Measurements from ENCODE around the gene RNF217.

Gene RNF217

DNA sequence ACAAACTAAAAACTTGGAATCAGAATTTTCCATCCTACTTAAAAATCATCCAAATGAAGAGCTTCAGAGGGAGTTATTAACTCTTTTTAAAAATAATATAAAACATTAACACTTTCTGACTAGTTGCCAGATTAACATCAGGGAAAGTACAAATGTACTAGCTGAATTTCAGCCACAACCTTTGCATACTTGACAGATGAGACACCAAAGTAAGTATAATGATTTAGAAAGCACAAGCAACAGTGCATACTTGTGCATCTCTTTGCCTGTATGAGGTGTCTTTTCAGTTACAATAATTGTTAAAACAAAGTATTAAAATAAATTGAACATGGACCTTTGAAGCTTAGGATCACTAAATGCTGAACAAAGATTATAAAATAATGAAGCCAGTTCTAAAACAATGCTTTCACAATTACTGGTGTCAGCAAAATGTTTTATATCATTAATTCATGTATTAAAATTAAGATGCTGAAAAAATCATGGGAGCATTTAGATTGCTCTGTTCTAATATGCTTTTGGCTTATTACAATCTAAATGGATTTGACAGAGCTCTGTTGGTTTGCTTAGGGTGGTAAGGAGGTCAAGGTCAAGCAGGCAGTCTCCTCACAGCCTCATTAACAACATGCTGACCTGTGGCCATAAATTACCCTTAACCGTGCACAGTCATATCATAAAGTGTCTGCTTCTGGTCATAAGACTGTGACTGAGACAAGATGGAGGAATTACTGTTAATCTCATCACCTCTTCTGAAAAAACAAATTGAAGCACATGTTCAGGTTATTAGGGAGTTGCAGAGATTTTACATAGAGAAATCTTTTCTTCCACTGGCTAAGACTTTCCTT is 15.1 kb downstream of the RNF217 start:
- Histone ChIP-seq H3K9me3 (replicated peaks in 1 of 2; ENCODE audit: control insufficient read depth in 2 of 2, insufficient read depth in 1 of 2, low read depth in 1 of 2, low read length in 2 of 2) (peaks cover 8 to 20% of the 10 kb centered on the region in 2 donors), H4K91ac (ENCODE audit: low read depth, low read length, poor library complexity) (no peak overlapping the region), H2AFZ (ENCODE audit: low read length) (no peak overlapping the region), H3K36me3 (replicated peaks in 1 of 2; ENCODE audit: control insufficient read depth in 2 of 2, insufficient read depth in 2 of 2, low read length in 2 of 2) (peaks cover 3 to 16% of the 10 kb centered on the region in 2 donors), H2BK5ac (ENCODE audit: low read length) (no peak overlapping the region), H3K4me3 (ENCODE audit: low read length in 2 of 2) (no peak overlapping the region), H3K79me1 (ENCODE audit: low read depth, low read length) (no peaks in the 10 kb centered on the region), H4K8ac (ENCODE audit: low read depth, low read length) (no peak overlapping the region), H3K27me3 (ENCODE audit: control insufficient read depth in 3 of 3, insufficient read depth in 3 of 3, low read depth in 1 of 3, low read length in 3 of 3) (no peaks in the 10 kb centered on the region), H3K4me2 (ENCODE audit: insufficient read depth, low read length, poor library complexity, severe bottlenecking) (no peak overlapping the region), H3K18ac (ENCODE audit: low read length) (no peak overlapping the region), H2AK5ac (ENCODE audit: low read depth, low read length) (no peak overlapping the region), H3K4ac (ENCODE audit: low read length) (no peak overlapping the region), H2BK12ac (ENCODE audit: low read length) (no peak overlapping the region), H3K23ac (ENCODE audit: low read depth, low read length, poor library complexity) (no peak overlapping the region), H2BK15ac (ENCODE audit: low read length) (no peak overlapping the region), H3K4me1 (ENCODE audit: control insufficient read depth in 2 of 2, insufficient read depth in 1 of 2, low read depth in 1 of 2, low read length in 2 of 2) (peaks cover 0 to 2% of the 10 kb centered on the region in 2 donors), H3K27ac (replicated peaks; ENCODE audit: low read length) (no peak overlapping the region), H3K9ac (ENCODE audit: low read depth, low read length, poor library complexity) (no peak overlapping the region), H3K14ac (ENCODE audit: low read length) (no peak overlapping the region), H2BK120ac (ENCODE audit: low read depth, low read length) (no peak overlapping the region)
- WGBS, 2 donors (ENCODE audit: extremely low coverage in 2 of 2, insufficient read length in 2 of 2, insufficient replicate concordance in 1 of 2), result no CpG with 5 or more reads among the region's 1 CpG
- no peak for DNase-seq (ENCODE audit: low spot score)

DNA sequence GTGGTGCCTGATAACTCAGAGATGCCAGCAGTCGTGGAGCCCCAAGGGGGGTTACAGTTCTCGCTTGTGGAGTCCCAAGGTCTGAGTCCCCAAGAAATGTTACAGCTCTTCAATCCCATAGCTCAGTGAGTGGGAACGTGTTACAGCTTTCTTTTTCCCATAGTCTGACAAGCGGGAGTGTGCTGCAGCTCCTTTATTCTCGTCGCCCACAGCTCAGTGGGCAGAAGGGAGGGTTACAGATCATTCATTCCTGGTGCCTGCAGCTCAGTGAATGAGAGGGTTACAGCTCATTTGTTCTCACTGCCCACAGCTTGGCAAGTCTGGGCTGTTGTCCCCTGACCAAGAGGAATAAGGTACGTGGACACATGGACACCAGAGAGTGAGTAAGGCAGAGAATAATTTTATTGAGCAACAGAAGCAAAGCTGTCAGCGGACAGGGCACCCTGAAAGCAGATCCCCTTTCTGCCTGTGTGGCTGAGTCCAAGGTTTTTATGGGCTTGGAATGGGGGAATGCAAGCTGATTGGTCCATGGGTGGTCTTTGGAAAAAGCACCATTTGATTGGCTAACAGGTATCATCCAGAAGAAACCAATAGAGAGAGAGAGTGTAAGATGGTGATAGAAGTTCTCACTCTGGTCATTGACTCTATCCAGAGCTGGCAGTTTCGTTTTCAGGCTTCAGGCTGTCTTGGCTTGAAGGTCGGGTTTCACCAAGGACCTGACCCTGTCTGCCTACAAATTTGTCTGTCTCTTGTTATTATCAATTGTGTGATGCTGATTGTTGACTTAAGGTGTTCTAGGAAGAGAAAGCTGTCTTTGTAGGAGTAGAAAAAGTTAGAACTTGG is 16.4 kb downstream of the RNF217 start:
- peak overlapping the region in 1 of 2 donors; percentile 22 for H3K4me3 ChIP-seq (ENCODE audit: low read length in 2 of 2)
- peaks cover 0 to 2% of the 10 kb centered on the region in 2 donors for H3K4me1 ChIP-seq (ENCODE audit: control insufficient read depth in 2 of 2, insufficient read depth in 1 of 2, low read depth in 1 of 2, low read length in 2 of 2)
- no peak overlapping the region for H4K91ac ChIP-seq (ENCODE audit: low read depth, low read length, poor library complexity)
- no peak overlapping the region for H2BK5ac ChIP-seq (ENCODE audit: low read length)
- peaks cover 3 to 11% of the 10 kb centered on the region in 2 donors for H3K36me3 ChIP-seq (replicated peaks in 1 of 2; ENCODE audit: control insufficient read depth in 2 of 2, insufficient read depth in 2 of 2, low read length in 2 of 2)
- no peak overlapping the region for H3K14ac ChIP-seq (ENCODE audit: low read length)
- H3K23ac ChIP-seq (ENCODE audit: low read depth, low read length, poor library complexity), result no peak overlapping the region
- no peak overlapping the region for H3K4me2 ChIP-seq (ENCODE audit: insufficient read depth, low read length, poor library complexity, severe bottlenecking)
- no peak overlapping the region for H2BK15ac ChIP-seq (ENCODE audit: low read length)
- no peak overlapping the region for H2BK12ac ChIP-seq (ENCODE audit: low read length)
- H3K18ac ChIP-seq (ENCODE audit: low read length), result no peak overlapping the region
- no peaks in the 10 kb centered on the region for H3K27me3 ChIP-seq (ENCODE audit: control insufficient read depth in 3 of 3, insufficient read depth in 3 of 3, low read depth in 1 of 3, low read length in 3 of 3)
- no peaks in the 10 kb centered on the region for H3K79me1 ChIP-seq (ENCODE audit: low read depth, low read length)
- DNase-seq (ENCODE audit: low spot score), result no peak
- no peak overlapping the region for H3K27ac ChIP-seq (replicated peaks; ENCODE audit: low read length)
- peaks cover 8 to 20% of the 10 kb centered on the region in 2 donors for H3K9me3 ChIP-seq (replicated peaks in 1 of 2; ENCODE audit: control insufficient read depth in 2 of 2, insufficient read depth in 1 of 2, low read depth in 1 of 2, low read length in 2 of 2)
- no peak overlapping the region for H3K4ac ChIP-seq (ENCODE audit: low read length)
- H4K8ac ChIP-seq (ENCODE audit: low read depth, low read length), result no peak overlapping the region
- no CpG with 5 or more reads among the region's 10 CpGs for WGBS, 2 donors (ENCODE audit: extremely low coverage in 2 of 2, insufficient read length in 2 of 2, insufficient replicate concordance in 1 of 2)
- no peak overlapping the region for H2AK5ac ChIP-seq (ENCODE audit: low read depth, low read length)
- no peak overlapping the region for H2AFZ ChIP-seq (ENCODE audit: low read length)
- H2BK120ac ChIP-seq (ENCODE audit: low read depth, low read length), result no peak overlapping the region
- no peak overlapping the region for H3K9ac ChIP-seq (ENCODE audit: low read depth, low read length, poor library complexity)

DNA sequence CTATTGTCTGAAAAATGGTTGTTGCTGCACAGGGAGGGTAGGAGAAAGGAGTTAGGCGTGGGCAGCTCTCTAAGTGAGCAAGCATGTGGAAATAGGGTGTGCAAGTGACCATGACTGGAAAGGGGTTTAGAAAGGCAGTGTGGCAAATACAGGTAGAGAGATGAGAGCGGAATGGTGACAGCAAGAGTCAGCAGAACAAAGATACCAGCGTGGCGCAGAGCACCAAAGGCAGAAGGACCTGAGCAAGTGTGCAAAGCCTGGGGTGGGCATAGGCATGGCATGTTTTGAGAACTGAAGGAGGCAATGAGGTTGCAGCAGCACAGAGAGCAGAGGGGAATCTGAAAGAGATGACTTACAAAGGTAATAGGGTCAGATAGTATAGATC is 17.0 kb downstream of the RNF217 start:
- H3K23ac ChIP-seq (ENCODE audit: low read depth, low read length, poor library complexity), result no peak overlapping the region

DNA sequence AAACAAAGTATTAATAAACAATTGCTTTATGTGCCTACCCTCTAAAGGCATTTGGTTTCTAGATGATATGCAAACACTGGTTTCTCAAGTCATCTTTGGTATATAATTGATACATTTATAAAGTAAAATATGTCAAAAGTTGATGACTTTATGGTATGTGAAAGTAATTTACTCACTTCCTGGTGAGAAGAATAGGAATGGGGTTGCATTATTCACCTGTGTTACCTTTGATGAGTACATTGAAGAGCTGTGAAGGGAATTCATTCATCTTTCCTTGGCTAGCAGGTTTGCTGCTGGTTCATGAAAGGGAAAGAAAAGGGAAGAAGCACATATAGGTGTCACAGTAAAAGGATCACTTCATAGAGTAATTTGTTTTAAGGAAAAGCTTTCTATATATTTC is 20.4 kb downstream of the RNF217 start:
- Histone ChIP-seq H2BK120ac (ENCODE audit: low read depth, low read length) (no peak overlapping the region), H3K14ac (ENCODE audit: low read length) (no peak overlapping the region), H3K4me1 (ENCODE audit: control insufficient read depth in 2 of 2, insufficient read depth in 1 of 2, low read depth in 1 of 2, low read length in 2 of 2) (peaks cover 2 to 5% of the 10 kb centered on the region in 2 donors), H2BK15ac (ENCODE audit: low read length) (no peak overlapping the region), H3K4ac (ENCODE audit: low read length) (no peak overlapping the region), H3K9ac (ENCODE audit: low read depth, low read length, poor library complexity) (no peak overlapping the region), H3K79me1 (ENCODE audit: low read depth, low read length) (no peaks in the 10 kb centered on the region), H3K4me2 (ENCODE audit: insufficient read depth, low read length, poor library complexity, severe bottlenecking) (no peak overlapping the region), H3K18ac (ENCODE audit: low read length) (no peak overlapping the region), H2AFZ (ENCODE audit: low read length) (no peak overlapping the region), H3K36me3 (replicated peaks in 1 of 2; ENCODE audit: control insufficient read depth in 2 of 2, insufficient read depth in 2 of 2, low read length in 2 of 2) (peaks cover 3 to 11% of the 10 kb centered on the region in 2 donors), H4K91ac (ENCODE audit: low read depth, low read length, poor library complexity) (no peak overlapping the region), H4K8ac (ENCODE audit: low read depth, low read length) (no peak overlapping the region), H3K27ac (replicated peaks; ENCODE audit: low read length) (no peak overlapping the region), H3K23ac (ENCODE audit: low read depth, low read length, poor library complexity) (no peak overlapping the region), H3K4me3 (ENCODE audit: low read length in 2 of 2) (no peak overlapping the region), H3K9me3 (replicated peaks in 1 of 2; ENCODE audit: control insufficient read depth in 2 of 2, insufficient read depth in 1 of 2, low read depth in 1 of 2, low read length in 2 of 2) (peaks cover 8 to 22% of the 10 kb centered on the region in 2 donors), H3K27me3 (ENCODE audit: control insufficient read depth in 3 of 3, insufficient read depth in 3 of 3, low read depth in 1 of 3, low read length in 3 of 3) (no peaks in the 10 kb centered on the region), H2AK5ac (ENCODE audit: low read depth, low read length) (no peak overlapping the region), H2BK5ac (ENCODE audit: low read length) (no peak overlapping the region), H2BK12ac (ENCODE audit: low read length) (no peak overlapping the region)
- no peak for DNase-seq (ENCODE audit: low spot score)

More for the DNA sequence above, 17.0 kb downstream of the RNF217 start:
- DNase-seq (ENCODE audit: low spot score), result no peak
- H3K18ac ChIP-seq (ENCODE audit: low read length), result no peak overlapping the region
- no peak overlapping the region for H3K4me2 ChIP-seq (ENCODE audit: insufficient read depth, low read length, poor library complexity, severe bottlenecking)
- no peak overlapping the region for H3K14ac ChIP-seq (ENCODE audit: low read length)
- no peak overlapping the region for H2AFZ ChIP-seq (ENCODE audit: low read length)
- no peak overlapping the region for H2BK15ac ChIP-seq (ENCODE audit: low read length)
- H2BK120ac ChIP-seq (ENCODE audit: low read depth, low read length), result no peak overlapping the region
- peaks cover 0 to 2% of the 10 kb centered on the region in 2 donors for H3K4me1 ChIP-seq (ENCODE audit: control insufficient read depth in 2 of 2, insufficient read depth in 1 of 2, low read depth in 1 of 2, low read length in 2 of 2)
- no peak overlapping the region for H4K8ac ChIP-seq (ENCODE audit: low read depth, low read length)
- H3K27ac ChIP-seq (replicated peaks; ENCODE audit: low read length), result no peak overlapping the region
- H3K9me3 ChIP-seq (replicated peaks in 1 of 2; ENCODE audit: control insufficient read depth in 2 of 2, insufficient read depth in 1 of 2, low read depth in 1 of 2, low read length in 2 of 2), result peaks cover 8 to 20% of the 10 kb centered on the region in 2 donors
- H2BK5ac ChIP-seq (ENCODE audit: low read length), result no peak overlapping the region
- peaks cover 3 to 11% of the 10 kb centered on the region in 2 donors for H3K36me3 ChIP-seq (replicated peaks in 1 of 2; ENCODE audit: control insufficient read depth in 2 of 2, insufficient read depth in 2 of 2, low read length in 2 of 2)
- no peaks in the 10 kb centered on the region for H3K27me3 ChIP-seq (ENCODE audit: control insufficient read depth in 3 of 3, insufficient read depth in 3 of 3, low read depth in 1 of 3, low read length in 3 of 3)
- H2BK12ac ChIP-seq (ENCODE audit: low read length), result no peak overlapping the region
- WGBS, 2 donors (ENCODE audit: extremely low coverage in 2 of 2, insufficient read length in 2 of 2, insufficient replicate concordance in 1 of 2), result no CpG with 5 or more reads among the region's 4 CpGs
- H3K4me3 ChIP-seq (ENCODE audit: low read length in 2 of 2), result no peak overlapping the region
- H3K9ac ChIP-seq (ENCODE audit: low read depth, low read length, poor library complexity), result no peak overlapping the region
- no peaks in the 10 kb centered on the region for H3K79me1 ChIP-seq (ENCODE audit: low read depth, low read length)
- H4K91ac ChIP-seq (ENCODE audit: low read depth, low read length, poor library complexity), result no peak overlapping the region
- no peak overlapping the region for H3K4ac ChIP-seq (ENCODE audit: low read length)
- no peak overlapping the region for H2AK5ac ChIP-seq (ENCODE audit: low read depth, low read length)

All from neuronal stem cell (in vitro differentiated cells).